K562 (cell line): ENCODE measurements around the gene SLC25A45. TPM values are rescaled to one million over a fixed set of nuclear protein-coding genes. Genes with fewer than 3 reads are reported as not detected.

Experiments used
- BCOR ChIP-seq: fragments of 450-650 bp; IDR thresholded peaks from 2 replicates; pipeline ENCODE4 v1.6.1; 2016
- CC2D1A ChIP-seq: fragments of 450-650 bp; IDR thresholded peaks from 2 replicates; pipeline ENCODE4 v1.6.1; 2017; ENCODE audit warnings: mild to moderate bottlenecking
- CREM ChIP-seq: IDR thresholded peaks from 2 replicates; pipeline ENCODE4 v1.6.1; 2014; ENCODE audit warnings: antibody characterized with exemption, low read depth
- DPF2 ChIP-seq: fragments of 450-650 bp; IDR thresholded peaks from 2 replicates; pipeline ENCODE4 v1.6.1; 2016
- ELF4 ChIP-seq: fragments of 450-650 bp; formaldehyde crosslinking; IDR thresholded peaks from 2 replicates; pipeline ENCODE4 v1.4.0; 2022; ENCODE audit warnings: missing genetic modification characterization
- EP300 ChIP-seq: IDR thresholded peaks from 2 replicates; pipeline ENCODE4 v1.6.1; 2012; ENCODE audit warnings: low read length, improper control_type of control experiment
- FOXA3 ChIP-seq, 2 experiments: fragments of 450-650 bp in 1 of 2; sonication (generic) in 1 of 2; formaldehyde crosslinking; IDR thresholded peaks in 1 of 2; conservative IDR thresholded peaks in 1 of 2; 2 replicates each; pipeline versions ENCODE4 v1.4.0 to v1.8.0; 2020 to 2022; ENCODE audit warnings: mild to moderate bottlenecking in 2 of 2, missing genetic modification reagents in 1 of 2
- FUS ChIP-seq: fragments of 200-400 bp; formaldehyde crosslinking; optimal IDR thresholded peaks from 2 replicates; pipeline ENCODE3; 2017; ENCODE audit warnings: low read depth, low read length
- MEF2A ChIP-seq: IDR thresholded peaks from 2 replicates; pipeline ENCODE4 v1.6.1; 2011; ENCODE audit warnings: low read depth, mild to moderate bottlenecking, low read length, moderate library complexity; ENCODE audit not compliant: control insufficient read depth
- MXI1 ChIP-seq: IDR thresholded peaks from 2 replicates; pipeline ENCODE4 v1.6.1; 2011; ENCODE audit warnings: low read depth, mild to moderate bottlenecking, improper control_type of control experiment, low read length
- NR4A1 ChIP-seq, 2 experiments: fragments of 250-450 bp in 1 of 2; fragments of 450-650 bp in 1 of 2; sonication (Bioruptor Pico) in 1 of 2; IDR thresholded peaks; 2 replicates each; pipeline versions ENCODE4 v1.4.0 to v1.6.1; 2016 to 2020; ENCODE audit warnings: mild to moderate bottlenecking in 2 of 2, missing compliant biosample characterization in 1 of 2, missing genetic modification characterization in 1 of 2, moderate library complexity in 1 of 2
- PCBP1 ChIP-seq: fragments of 200-400 bp; formaldehyde crosslinking; IDR thresholded peaks from 2 replicates; pipeline ENCODE4 v1.6.1; 2018; ENCODE audit warnings: mild to moderate bottlenecking, low read depth, low read length; ENCODE audit not compliant: poor library complexity, severe bottlenecking
- POLR2AphosphoS5 ChIP-seq: IDR thresholded peaks from 2 replicates; pipeline ENCODE4 v1.6.1; 2011; ENCODE audit warnings: mild to moderate bottlenecking, low read depth, low read length, moderate library complexity; ENCODE audit not compliant: control insufficient read depth, insufficient read depth
- PRMT5 ChIP-seq: sonication (generic); formaldehyde crosslinking; IDR thresholded peaks from 2 replicates; pipeline ENCODE4 v1.5.0; 2020; ENCODE audit warnings: missing genetic modification reagents
- PYGO2 ChIP-seq: fragments of 450-650 bp; IDR thresholded peaks from 2 replicates; pipeline ENCODE4 v1.6.1; 2016; ENCODE audit warnings: mild to moderate bottlenecking, missing genetic modification characterization, moderate library complexity, missing compliant biosample characterization
- SIX5 ChIP-seq, 2 experiments: IDR thresholded peaks; 2 replicates each; pipeline ENCODE4 v1.6.1; 2011; ENCODE audit warnings: low read length in 2 of 2, borderline replicate concordance in 1 of 2, low read depth in 1 of 2, mild to moderate bottlenecking in 1 of 2, moderate library complexity in 1 of 2; ENCODE audit not compliant: insufficient read depth in 1 of 2
- SUPT5H ChIP-seq: fragments of 450-650 bp; IDR thresholded peaks from 2 replicates; pipeline ENCODE4 v1.6.1; 2016
- TFAM ChIP-seq: fragments of 250-450 bp; sonication (Bioruptor Pico); conservative IDR thresholded peaks from 2 replicates; pipeline ENCODE4 v1.5.0; 2021; ENCODE audit warnings: mild to moderate bottlenecking, moderate library complexity
- ZC3H8 ChIP-seq: fragments of 450-650 bp; IDR thresholded peaks from 2 replicates; pipeline ENCODE4 v1.6.1; 2017
- ZNF445 ChIP-seq: fragments of 250-450 bp; sonication (Bioruptor Pico); IDR thresholded peaks from 2 replicates; pipeline ENCODE4 v1.4.0; 2020; ENCODE audit warnings: low read depth, mild to moderate bottlenecking, moderate library complexity
- polyA plus RNA-seq, 8 experiments: library from polyadenylated mRNA; depleted of rRNA in 4 of 8; stranded (reverse) in 5 of 8; unstranded in 3 of 8; fragments of >200 nt; fragmentation: Nextera tagmentation in 2 of 8; fragmentation: Illumina TruSeq in 1 of 8; extraction: Ambion mirVana in 2 of 8; extraction: Trizol in 1 of 8; gene quantifications; 2 replicates each; pipeline versions ENCODE4 v1.2.1 to v1.2.3, GENCODE V29; 2011 to 2014; ENCODE audit warnings: inconsistent platforms in 1 of 8, missing spikeins in 1 of 8
- total RNA-seq, 7 experiments: library from RNA; depleted of rRNA in 6 of 7; stranded (reverse); fragments of >200 nt in 6 of 7; fragmentation: Illumina TruSeq in 2 of 7; extraction: Trizol in 2 of 7; gene quantifications; 2 replicates each; pipeline versions ENCODE4 v1.2.1 to v1.2.3, GENCODE V29; 2011 to 2021; ENCODE audit warnings: low replicate concordance in 1 of 7
- TF ChIP-seq, protein P1 (sequence below): sonication (generic); formaldehyde crosslinking; IDR thresholded peaks from 2 replicates; pipeline ENCODE4 v1.9.0; 2022; ENCODE audit warnings: mild to moderate bottlenecking, missing genetic modification reagents
- TF ChIP-seq, protein P2 (sequence below): fragments of 450-650 bp; formaldehyde crosslinking; IDR thresholded peaks from 2 replicates; pipeline ENCODE4 v1.4.0; 2020; ENCODE audit warnings: mild to moderate bottlenecking, moderate library complexity
- TF ChIP-seq, protein P3 (sequence below): fragments of 250-450 bp; sonication (Bioruptor Pico); IDR thresholded peaks from 2 replicates; pipeline ENCODE4 v1.4.0; 2020; ENCODE audit warnings: borderline replicate concordance

SLC25A45 gene
- total and polyA plus RNA-seq, 9 of the 15 experiments (the other 6 are each of a cell fraction or from before 2014, with no cell fraction given) = 0.15 to 2.3 (median 0.68) TPM

DNA sequence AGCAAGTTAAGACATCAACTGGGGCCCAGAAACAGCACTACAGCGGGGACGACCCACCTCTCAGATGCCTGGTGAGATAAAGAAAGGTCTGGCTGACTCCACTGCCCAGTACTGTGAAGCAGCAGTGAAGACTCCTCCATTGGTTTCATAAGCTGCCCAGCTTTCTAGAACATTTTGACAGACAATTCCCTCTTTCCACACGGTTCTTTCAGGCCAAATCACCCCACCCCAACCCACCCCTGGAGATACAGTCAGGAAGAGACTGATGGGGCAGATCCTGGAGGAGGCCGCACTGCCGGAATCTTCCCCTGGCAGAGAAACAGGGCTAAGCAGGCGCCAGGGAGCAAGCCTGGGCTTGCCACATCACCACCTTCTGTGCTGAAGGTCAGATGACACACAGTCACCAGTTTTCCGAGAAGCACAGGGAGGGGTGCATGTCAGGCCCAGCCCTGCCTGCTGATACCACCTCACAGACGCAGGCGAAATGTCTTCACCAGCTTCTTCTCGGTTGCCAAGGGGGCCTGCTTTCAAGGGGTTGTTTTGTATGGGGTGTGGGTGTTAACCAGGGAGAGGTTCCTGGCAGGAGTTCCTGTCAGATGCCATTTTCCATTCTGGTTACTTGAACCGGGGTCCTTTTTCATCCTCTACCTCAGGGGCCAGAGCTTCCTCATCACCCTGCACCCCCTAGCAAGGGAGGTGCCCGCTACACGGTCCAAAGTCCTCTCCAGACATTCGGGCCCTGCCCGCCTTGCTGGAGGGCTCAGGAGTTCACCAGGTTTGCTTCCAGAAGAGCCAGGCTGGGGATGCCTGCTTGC, 38.7 kb upstream of the SLC25A45 start (continued):
- TF ChIP-seq NR4A1 (CRISPR knock-in tag; IDR thresholded peaks at IDR 0.05) (peak; percentile 79; the same call in 1 of the 2 replicates), NR4A1 (tag; IDR thresholded peaks at IDR 0.05) (no peak), PCBP1 (no peak), ZC3H8 (no peak), EP300 (peak; percentile 81), PRMT5 (CRISPR knock-in tag) (no peak), PYGO2 (peak; percentile 60; the same call in 1 of the 2 replicates), FOXA3 (CRISPR knock-in tag; conservative IDR thresholded peaks at IDR 0.05 in 1 of 2, IDR thresholded peaks at IDR 0.05 in 1 of 2) (no peak), ZNF445 (CRISPR knock-in tag) (no peak), POLR2AphosphoS5 (peak; percentile 76; the same call in 1 of the 2 replicates), DPF2 (peak; percentile 17; the same call in 1 of the 2 replicates), MEF2A (no peak), ELF4 (CRISPR knock-in tag) (peak; percentile 51; the same call in 1 of the 2 replicates), BCOR (no peak), MXI1 (no peak; the same call in 1 of the 2 replicates), SUPT5H (peak; percentile 67), FUS (no peak), SIX5 (IDR thresholded peaks at IDR 0.05; ENCODE audit: borderline replicate concordance in 1 of 2, insufficient read depth in 1 of 2, low read depth in 1 of 2, low read length in 2 of 2) (no peak), CREM (peak; percentile 76), TFAM (no peak), CC2D1A (no peak)
- TF ChIP-seq, protein P1, sequence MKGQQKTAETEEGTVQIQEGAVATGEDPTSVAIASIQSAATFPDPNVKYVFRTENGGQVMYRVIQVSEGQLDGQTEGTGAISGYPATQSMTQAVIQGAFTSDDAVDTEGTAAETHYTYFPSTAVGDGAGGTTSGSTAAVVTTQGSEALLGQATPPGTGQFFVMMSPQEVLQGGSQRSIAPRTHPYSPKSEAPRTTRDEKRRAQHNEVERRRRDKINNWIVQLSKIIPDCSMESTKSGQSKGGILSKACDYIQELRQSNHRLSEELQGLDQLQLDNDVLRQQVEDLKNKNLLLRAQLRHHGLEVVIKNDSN (CRISPR knock-in tag) = peak; percentile 54
- TF ChIP-seq, protein P2, sequence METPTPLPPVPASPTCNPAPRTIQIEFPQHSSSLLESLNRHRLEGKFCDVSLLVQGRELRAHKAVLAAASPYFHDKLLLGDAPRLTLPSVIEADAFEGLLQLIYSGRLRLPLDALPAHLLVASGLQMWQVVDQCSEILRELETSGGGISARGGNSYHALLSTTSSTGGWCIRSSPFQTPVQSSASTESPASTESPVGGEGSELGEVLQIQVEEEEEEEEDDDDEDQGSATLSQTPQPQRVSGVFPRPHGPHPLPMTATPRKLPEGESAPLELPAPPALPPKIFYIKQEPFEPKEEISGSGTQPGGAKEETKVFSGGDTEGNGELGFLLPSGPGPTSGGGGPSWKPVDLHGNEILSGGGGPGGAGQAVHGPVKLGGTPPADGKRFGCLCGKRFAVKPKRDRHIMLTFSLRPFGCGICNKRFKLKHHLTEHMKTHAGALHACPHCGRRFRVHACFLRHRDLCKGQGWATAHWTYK (CRISPR knock-in tag) = peak; percentile 82
- TF ChIP-seq, protein P3, sequence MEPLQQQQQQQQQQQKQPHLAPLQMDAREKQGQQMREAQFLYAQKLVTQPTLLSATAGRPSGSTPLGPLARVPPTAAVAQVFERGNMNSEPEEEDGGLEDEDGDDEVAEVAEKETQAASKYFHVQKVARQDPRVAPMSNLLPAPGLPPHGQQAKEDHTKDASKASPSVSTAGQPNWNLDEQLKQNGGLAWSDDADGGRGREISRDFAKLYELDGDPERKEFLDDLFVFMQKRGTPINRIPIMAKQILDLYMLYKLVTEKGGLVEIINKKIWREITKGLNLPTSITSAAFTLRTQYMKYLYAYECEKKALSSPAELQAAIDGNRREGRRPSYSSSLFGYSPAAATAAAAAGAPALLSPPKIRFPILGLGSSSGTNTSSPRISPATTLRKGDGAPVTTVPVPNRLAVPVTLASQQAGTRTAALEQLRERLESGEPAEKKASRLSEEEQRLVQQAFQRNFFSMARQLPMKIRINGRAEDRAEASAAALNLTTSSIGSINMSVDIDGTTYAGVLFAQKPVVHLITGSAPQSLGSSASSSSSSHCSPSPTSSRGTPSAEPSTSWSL (CRISPR knock-in tag) = no peak
